SK-N-SH (cell line): ENCODE results near the gene ASCC3. TPM values are rescaled to one million over a fixed set of nuclear protein-coding genes. Genes with fewer than 3 reads are reported as not detected.
A peak's percentile ranks its signal among the peaks of the same experiment; 100 is the strongest.
"Not testable (repeated sequence)": the region's sequence is repeated elsewhere in the genome, so short reads cannot be mapped to it uniquely, and the experiment has no call there.

ENCODE experiments used
- CTCF ChIA-PET: fragments of 300-600, 350-600 bp; formaldehyde crosslinking; extraction: SDS; loops from one replicate; lab custom pipeline; 2021; lab: Yijun Ruan, JAX
- POLR2A ChIA-PET: fragments of 350-600 bp; sonication (Branson Sonifier 250); formaldehyde crosslinking; extraction: SDS; loops from one replicate; lab custom pipeline; 2020; ENCODE audit warnings: antibody characterized with exemption, inconsistent platforms; lab: Yijun Ruan, JAX
- DNase-seq: peaks from one replicate; pipeline ENCODE4 v3.0.0; 2012
- H2AFZ ChIP-seq: fragments of 200-600 bp; sonication (generic); 2 replicates; pipeline ENCODE4 v1.8.1; 2016; ENCODE audit warnings: antibody characterized with exemption, mild to moderate bottlenecking, low read depth
- H3F3A ChIP-seq: fragments of 200-600 bp; sonication (generic); replicated peaks from 2 replicates; pipeline ENCODE3; 2016; ENCODE audit warnings: antibody characterized with exemption, mild to moderate bottlenecking; ENCODE audit not compliant: insufficient read depth
- H3K27ac ChIP-seq, 2 experiments: fragments of 200-500 bp in 1 of 2; fragments of 200-600 bp in 1 of 2; sonication (Bioruptor generic) in 1 of 2; sonication (generic), shearing (Covaris generic) in 1 of 2; 2 replicates each; pipeline versions ENCODE4 v1.5.1 to v1.6.1; 2014 to 2016; ENCODE audit warnings: low read depth in 2 of 2, inconsistent platforms in 1 of 2, low read length in 1 of 2, mild to moderate bottlenecking in 1 of 2, mixed read lengths in 1 of 2
- H3K27me3 ChIP-seq: fragments of 200-600 bp; sonication (generic), shearing (Covaris generic); 2 replicates; pipeline ENCODE4 v1.6.1; 2016; ENCODE audit warnings: mixed run types; ENCODE audit not compliant: insufficient read depth
- H3K36me3 ChIP-seq, 2 experiments: fragments of 200-500 bp in 1 of 2; fragments of 200-600 bp in 1 of 2; sonication (Bioruptor generic) in 1 of 2; sonication (generic) in 1 of 2; replicated peaks in 1 of 2; 2 replicates each; pipeline versions ENCODE3 to v1.5.1; 2014 to 2016; ENCODE audit warnings: low read length in 1 of 2, mild to moderate bottlenecking in 1 of 2; ENCODE audit not compliant: insufficient read depth in 2 of 2, control insufficient read depth in 1 of 2
- H3K4me1 ChIP-seq, 2 experiments: fragments of 200-500 bp in 1 of 2; fragments of 200-600 bp in 1 of 2; sonication (Bioruptor generic) in 1 of 2; sonication (generic), shearing (Covaris generic) in 1 of 2; 2 replicates each; pipeline versions ENCODE4 v1.5.1 to v1.6.1; 2014 to 2016; ENCODE audit warnings: low read depth in 1 of 2, low read length in 1 of 2, mixed run types in 1 of 2; ENCODE audit not compliant: insufficient read depth in 2 of 2, control insufficient read depth in 1 of 2
- H3K4me2 ChIP-seq: fragments of 200-600 bp; sonication (generic), shearing (Covaris generic); 2 replicates; pipeline ENCODE4 v1.6.1; 2017; ENCODE audit warnings: mixed run types
- H3K4me3 ChIP-seq, 2 experiments: fragments of 200-500 bp in 1 of 2; fragments of 200-600 bp in 1 of 2; sonication (Bioruptor generic) in 1 of 2; sonication (generic), shearing (Covaris generic) in 1 of 2; 2 replicates each; pipeline versions ENCODE4 v1.5.1 to v1.8.1; 2014 to 2016; ENCODE audit warnings: low read depth in 2 of 2, inconsistent platforms in 1 of 2, low read length in 1 of 2, mild to moderate bottlenecking in 1 of 2, mixed read lengths in 1 of 2, moderate library complexity in 1 of 2
- H3K79me2 ChIP-seq: fragments of 200-600 bp; sonication (generic); 2 replicates; pipeline ENCODE4 v1.8.1; 2017; ENCODE audit warnings: mild to moderate bottlenecking; ENCODE audit not compliant: insufficient read depth
- H3K9ac ChIP-seq: fragments of 200-600 bp; sonication (generic); 2 replicates; pipeline ENCODE4 v1.6.1; 2017; ENCODE audit warnings: mixed run types
- H3K9me2 ChIP-seq: fragments of 200-600 bp; sonication (generic); 2 replicates; pipeline ENCODE4 v1.6.1; 2017; ENCODE audit warnings: mixed run types
- H3K9me3 ChIP-seq: fragments of 200-600 bp; sonication (generic); 2 replicates; pipeline ENCODE4 v1.6.1; 2017; ENCODE audit warnings: mixed run types, mild to moderate bottlenecking, moderate library complexity
- H4K20me1 ChIP-seq: fragments of 200-600 bp; sonication (generic); 2 replicates; pipeline ENCODE4 v1.6.1; 2017; ENCODE audit warnings: mild to moderate bottlenecking, mixed run types; ENCODE audit not compliant: insufficient read depth
- GATA2 ChIP-seq: sonication (generic); formaldehyde crosslinking; IDR thresholded peaks from 2 replicates; pipeline ENCODE4 v1.5.0; 2020; ENCODE audit warnings: mild to moderate bottlenecking, missing genetic modification reagents
- MEF2A ChIP-seq: IDR thresholded peaks from 2 replicates; pipeline ENCODE4 v1.4.0; 2012; ENCODE audit warnings: low read depth, borderline replicate concordance
- MXI1 ChIP-seq: IDR thresholded peaks from 2 replicates; pipeline ENCODE4 v1.6.1; 2012; ENCODE audit warnings: mild to moderate bottlenecking, low read depth, low read length, improper control_type of control experiment
- POLR2AphosphoS5 ChIP-seq: IDR thresholded peaks from 2 replicates; pipeline ENCODE4 v1.6.1; 2012; ENCODE audit warnings: low read depth, low read length
- RAD21 ChIP-seq: IDR thresholded peaks from 2 replicates; pipeline ENCODE4 v1.6.1; 2012; ENCODE audit warnings: mild to moderate bottlenecking, low read length
- RFX5 ChIP-seq: IDR thresholded peaks from 2 replicates; pipeline ENCODE4 v1.6.1; 2012; ENCODE audit warnings: mild to moderate bottlenecking, improper control_type of control experiment, low read length
- TAF1 ChIP-seq: IDR thresholded peaks from 2 replicates; pipeline ENCODE4 v1.6.1; 2012; ENCODE audit warnings: low read depth, mild to moderate bottlenecking, low read length, moderate library complexity, borderline replicate concordance
- WGBS: methylation state at CpG from one replicate; pipeline ENCODE4 v1.1.6; 2017; ENCODE audit warnings: low lambda C conversion rate; 5-methylcytosine and 5-hydroxymethylcytosine counted together
- polyA plus RNA-seq, 3 experiments: library from polyadenylated mRNA; depleted of rRNA; stranded (reverse); fragments of >200 nt; gene quantifications; 2 replicates each; pipeline ENCODE4 v1.2.3, GENCODE V29; 2012
- TF ChIP-seq, protein P1 (sequence below): fragments of 200-600 bp; sonication (generic); IDR thresholded peaks from 2 replicates; pipeline ENCODE4 v1.6.1; 2017; ENCODE audit warnings: antibody characterized with exemption, mild to moderate bottlenecking, moderate library complexity

The ASCC3 gene
- polyA plus RNA-seq, 1 of the 3 experiments (the other 2 are of a cell fraction) = 17.9 TPM

DNA sequence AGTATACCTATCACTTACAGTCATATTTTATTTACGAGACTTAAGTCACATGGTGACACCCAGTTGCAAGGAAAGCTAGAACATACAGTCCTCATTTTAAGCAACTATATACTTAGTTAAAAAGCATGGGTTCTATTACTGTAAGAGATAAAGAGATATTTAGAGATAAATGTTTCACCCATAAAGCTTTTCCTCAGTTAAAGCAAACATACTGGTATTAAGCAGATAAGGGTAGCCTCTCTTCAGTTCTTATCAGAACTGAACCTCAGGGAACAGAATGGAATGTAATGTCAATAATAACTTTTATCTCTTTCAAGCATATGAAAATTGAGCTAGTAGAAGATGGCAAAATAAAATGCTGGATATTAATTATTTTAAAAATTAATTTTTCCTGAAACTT, 9.9 kb upstream of the ASCC3 start:
- H4K20me1 ChIP-seq = no peaks in the 10 kb centered on the region
- peak; percentile 10; the same call in 1 of the 2 replicates for TF ChIP-seq GATA2 (CRISPR knock-in tag)
- TF ChIP-seq MEF2A = no peak
- H3K9me2 ChIP-seq = no peaks in the 10 kb centered on the region
- H3K4me3 ChIP-seq = no peak overlapping the region
- H3K27me3 ChIP-seq = no peaks in the 10 kb centered on the region
- peaks cover 0 to 2% of the 10 kb centered on the region in 2 experiments; a peak in 2 of 4 replicates for H3K4me1 ChIP-seq
- H3F3A ChIP-seq = no peaks in the 10 kb centered on the region
- no peaks in the 10 kb centered on the region for H3K79me2 ChIP-seq
- H3K9me3 ChIP-seq = no peaks in the 10 kb centered on the region
- ChIA-PET POLR2A (no interaction called here), CTCF (no interaction called here)
- WGBS = 82% methylated on average over 1 of the region's 1 CpG
- H2AFZ ChIP-seq = no peak overlapping the region
- no peak overlapping the region for H3K27ac ChIP-seq
- H3K9ac ChIP-seq = no peak overlapping the region
- DNase-seq = peak; percentile 8
- no peaks in the 10 kb centered on the region for H3K36me3 ChIP-seq
- H3K4me2 ChIP-seq = no peak overlapping the region

DNA sequence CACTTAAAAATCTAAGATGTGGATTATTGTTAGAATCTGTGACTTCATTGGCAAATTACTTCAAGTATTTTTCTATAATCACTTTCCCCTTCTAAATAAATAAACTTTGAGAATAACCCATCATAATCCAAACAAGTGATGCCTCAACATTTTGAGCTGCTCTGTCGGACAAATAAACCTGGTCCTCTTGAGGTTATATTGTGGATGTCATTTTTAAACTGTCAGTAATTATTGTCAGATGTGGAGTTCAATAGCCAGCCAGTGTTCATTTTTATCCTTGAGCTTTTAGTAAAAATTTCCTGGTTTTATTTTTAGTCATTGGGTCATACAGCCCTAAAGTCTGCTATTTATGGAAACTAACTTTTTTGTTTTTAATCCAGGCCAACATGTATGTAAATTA, 9.5 kb upstream of the ASCC3 start:
- H3K27me3 ChIP-seq, H3K4me3 ChIP-seq, H3F3A ChIP-seq, POLR2A ChIA-PET, H3K4me2 ChIP-seq, H3K79me2 ChIP-seq, H3K27ac ChIP-seq, CTCF ChIA-PET, H3K36me3 ChIP-seq, H3K4me1 ChIP-seq, H3K9me3 ChIP-seq, H3K9me2 ChIP-seq, DNase-seq, H2AFZ ChIP-seq, H3K9ac ChIP-seq, H4K20me1 ChIP-seq: not testable (repeated sequence)
- 77% methylated on average over 1 of the region's 1 CpG for WGBS

DNA sequence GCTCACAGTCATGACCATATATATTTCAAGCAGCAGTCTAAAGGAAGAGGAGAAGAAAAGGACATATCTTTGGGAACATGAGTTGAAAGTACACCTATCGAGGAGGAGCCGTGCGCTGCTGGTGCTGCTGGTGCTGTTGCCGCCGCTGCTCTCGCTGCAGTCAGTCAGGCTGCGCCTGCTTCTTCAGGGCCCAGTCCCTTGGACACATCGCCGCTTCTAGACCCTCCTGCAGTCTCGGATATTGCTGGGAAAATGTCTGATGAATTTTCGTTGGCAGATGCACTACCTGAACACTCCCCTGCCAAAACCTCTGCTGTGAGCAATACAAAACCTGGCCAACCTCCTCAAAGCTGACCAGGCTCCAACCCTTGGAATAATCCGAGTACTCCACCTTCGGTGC, 8.2 kb upstream of the ASCC3 start:
- Histone ChIP-seq H4K20me1 (no peaks in the 10 kb centered on the region), H3K4me3 (no peak overlapping the region), H3K36me3 (no peaks in the 10 kb centered on the region), H3K9me2 (no peaks in the 10 kb centered on the region), H3K79me2 (no peaks in the 10 kb centered on the region), H3K27ac (no peak overlapping the region), H2AFZ (no peak overlapping the region), H3K9ac (no peak overlapping the region), H3K27me3 (no peaks in the 10 kb centered on the region), H3K4me2 (no peak overlapping the region), H3K9me3 (no peaks in the 10 kb centered on the region), H3K4me1 (peaks cover 0 to 2% of the 10 kb centered on the region in 2 experiments; a peak in 2 of 4 replicates), H3F3A (no peaks in the 10 kb centered on the region)
- ChIA-PET CTCF (no interaction called here), POLR2A (no interaction called here)
- no peak for DNase-seq
- 88% methylated on average over 9 of the region's 13 CpGs for WGBS
- TF ChIP-seq, protein P1, sequence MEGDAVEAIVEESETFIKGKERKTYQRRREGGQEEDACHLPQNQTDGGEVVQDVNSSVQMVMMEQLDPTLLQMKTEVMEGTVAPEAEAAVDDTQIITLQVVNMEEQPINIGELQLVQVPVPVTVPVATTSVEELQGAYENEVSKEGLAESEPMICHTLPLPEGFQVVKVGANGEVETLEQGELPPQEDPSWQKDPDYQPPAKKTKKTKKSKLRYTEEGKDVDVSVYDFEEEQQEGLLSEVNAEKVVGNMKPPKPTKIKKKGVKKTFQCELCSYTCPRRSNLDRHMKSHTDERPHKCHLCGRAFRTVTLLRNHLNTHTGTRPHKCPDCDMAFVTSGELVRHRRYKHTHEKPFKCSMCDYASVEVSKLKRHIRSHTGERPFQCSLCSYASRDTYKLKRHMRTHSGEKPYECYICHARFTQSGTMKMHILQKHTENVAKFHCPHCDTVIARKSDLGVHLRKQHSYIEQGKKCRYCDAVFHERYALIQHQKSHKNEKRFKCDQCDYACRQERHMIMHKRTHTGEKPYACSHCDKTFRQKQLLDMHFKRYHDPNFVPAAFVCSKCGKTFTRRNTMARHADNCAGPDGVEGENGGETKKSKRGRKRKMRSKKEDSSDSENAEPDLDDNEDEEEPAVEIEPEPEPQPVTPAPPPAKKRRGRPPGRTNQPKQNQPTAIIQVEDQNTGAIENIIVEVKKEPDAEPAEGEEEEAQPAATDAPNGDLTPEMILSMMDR = no peak
- TF ChIP-seq POLR2AphosphoS5 (no peak), TAF1 (no peak), RFX5 (no peak), RAD21 (no peak), MXI1 (no peak)
